ENCODE data around the gene SOBP. TPM values are rescaled to one million over a fixed set of nuclear protein-coding genes. Genes with fewer than 3 reads are reported as not detected.

Gene SOBP
- total and polyA plus RNA-seq, 2 donors (not counting 1 experiment from before 2014, with no cell fraction given) = 0.82 to 1.5 TPM

DNA sequence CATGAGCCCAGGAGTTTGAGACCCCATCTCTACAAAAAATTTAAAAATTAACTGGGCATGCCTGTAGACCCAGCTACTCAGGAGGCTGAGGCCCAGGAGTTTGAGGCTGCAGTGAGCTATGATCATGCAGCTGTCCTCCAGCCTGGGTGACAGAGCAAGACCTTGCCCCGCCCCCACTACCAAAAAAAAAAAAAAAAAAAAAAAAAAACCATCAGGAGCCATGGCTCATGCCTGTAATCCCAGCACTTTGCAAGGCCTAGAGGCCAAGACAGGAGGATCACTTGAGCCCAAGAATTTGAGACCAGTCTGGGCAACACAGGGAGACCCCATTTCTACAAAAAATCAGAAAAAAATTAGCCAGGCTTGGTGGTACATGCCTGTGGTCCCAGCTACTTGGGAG lies 159.1 kb downstream of the SOBP start:
- Mint-ChIP-seq H3K4me3 (no peak overlapping the region), H3K27ac (no peak overlapping the region), H3K4me1 (peaks cover 33% of the 10 kb centered on the region), H3K9me3 (ENCODE audit: insufficient read depth) (peaks cover 5% of the 10 kb centered on the region), H3K27me3 (no peaks in the 10 kb centered on the region)
- peaks cover 22 to 31% of the 10 kb centered on the region in 2 donors for H3K4me1 ChIP-seq (ENCODE audit: control insufficient read depth in 2 of 2, insufficient read depth in 2 of 2, low read length in 2 of 2)
- DNase-seq = no peak
- no peaks in the 10 kb centered on the region for H4K20me1 ChIP-seq (ENCODE audit: control insufficient read depth, insufficient read depth, low read length, poor library complexity, severe bottlenecking)
- no peaks in the 10 kb centered on the region for H3K36me3 ChIP-seq (replicated peaks in 1 of 2; ENCODE audit: control extremely low read depth in 1 of 2, control insufficient read depth in 1 of 2, extremely low read depth in 1 of 2, insufficient read depth in 2 of 2, low read length in 1 of 2)
- H3K79me2 ChIP-seq (ENCODE audit: control insufficient read depth, insufficient read depth, low read length) = no peaks in the 10 kb centered on the region
- H3K27me3 ChIP-seq (replicated peaks in 1 of 4; ENCODE audit: control extremely low read depth in 1 of 4, control insufficient read depth in 3 of 4, insufficient read depth in 4 of 4, low read length in 3 of 4) = no peaks in the 10 kb centered on the region
- no peak overlapping the region for H2AFZ ChIP-seq (ENCODE audit: insufficient read depth, low read depth, low read length, poor library complexity, severe bottlenecking)
- no peak for ATAC-seq (ENCODE audit: low read depth)
- no peak overlapping the region for H3K4me2 ChIP-seq (replicated peaks; ENCODE audit: low read depth, low read length, poor library complexity, severe bottlenecking)
- no peak overlapping the region for H3K27ac ChIP-seq (ENCODE audit: low read length in 2 of 2)
- H3K9me3 ChIP-seq (ENCODE audit: control extremely low read depth in 1 of 3, control insufficient read depth in 2 of 3, insufficient read depth in 1 of 3, low read length in 2 of 3) = no peaks in the 10 kb centered on the region
- POLR2A ChIA-PET = interaction anchor here (0.5 to 0.7 kb wide), 2 partner anchors 233 to 528 kb away, joined by 4 to 13 read pairs; no protein-coding TSS in a partner anchor
- WGBS (ENCODE audit: insufficient coverage) = no CpG with 5 or more reads among the region's 1 CpG
- H3K4me3 ChIP-seq (ENCODE audit: control extremely low read depth in 1 of 5, extremely low read depth in 1 of 5, insufficient read depth in 1 of 5, low read depth in 2 of 5, low read length in 4 of 5) = no peak overlapping the region
- H3K9ac ChIP-seq (ENCODE audit: low read length) = no peak overlapping the region
- intact Hi-C loops (cut with micrococcal nuclease) = no loop called here
- CTCF ChIA-PET = interaction anchor here (1.2 to 2.7 kb wide), 3 partner anchors 11 to 25 kb away, joined by 3 to 9 read pairs (median 3); no protein-coding TSS in a partner anchor
- TF ChIP-seq EZH2 (IDR thresholded peaks at IDR 0.05; ENCODE audit: borderline replicate concordance, insufficient read depth, low read depth, low read length, poor library complexity, severe bottlenecking) = no peak

GRCh38 chr6:107652526-107653182 lies 162.7 kb downstream of the SOBP start:
- Mint-ChIP-seq H3K4me1 (peaks cover 55% of the 10 kb centered on the region), H3K9me3 (ENCODE audit: insufficient read depth) (peaks cover 5% of the 10 kb centered on the region), H3K27ac (no peak overlapping the region), H3K27me3 (no peaks in the 10 kb centered on the region), H3K4me3 (no peak overlapping the region)
- H3K9ac ChIP-seq (ENCODE audit: low read length) = no peak overlapping the region
- H3K4me3 ChIP-seq (ENCODE audit: control extremely low read depth in 1 of 5, extremely low read depth in 1 of 5, insufficient read depth in 1 of 5, low read depth in 2 of 5, low read length in 4 of 5) = no peak overlapping the region
- CTCF ChIA-PET = interaction anchor here (0.8 to 3.9 kb wide), 4 partner anchors 9 to 335 kb away, joined by 3 to 25 read pairs (median 3); no protein-coding TSS in a partner anchor
- no CpG with 5 or more reads among the region's 2 CpGs for WGBS (ENCODE audit: insufficient coverage)
- H3K36me3 ChIP-seq (replicated peaks in 1 of 2; ENCODE audit: control extremely low read depth in 1 of 2, control insufficient read depth in 1 of 2, extremely low read depth in 1 of 2, insufficient read depth in 2 of 2, low read length in 1 of 2) = no peaks in the 10 kb centered on the region
- H2AFZ ChIP-seq (ENCODE audit: insufficient read depth, low read depth, low read length, poor library complexity, severe bottlenecking) = no peak overlapping the region
- DNase-seq (no peak), ATAC-seq (ENCODE audit: low read depth) (no peak)
- no peak for TF ChIP-seq EZH2 (IDR thresholded peaks at IDR 0.05; ENCODE audit: borderline replicate concordance, insufficient read depth, low read depth, low read length, poor library complexity, severe bottlenecking)
- TF ChIP-seq, protein P1, sequence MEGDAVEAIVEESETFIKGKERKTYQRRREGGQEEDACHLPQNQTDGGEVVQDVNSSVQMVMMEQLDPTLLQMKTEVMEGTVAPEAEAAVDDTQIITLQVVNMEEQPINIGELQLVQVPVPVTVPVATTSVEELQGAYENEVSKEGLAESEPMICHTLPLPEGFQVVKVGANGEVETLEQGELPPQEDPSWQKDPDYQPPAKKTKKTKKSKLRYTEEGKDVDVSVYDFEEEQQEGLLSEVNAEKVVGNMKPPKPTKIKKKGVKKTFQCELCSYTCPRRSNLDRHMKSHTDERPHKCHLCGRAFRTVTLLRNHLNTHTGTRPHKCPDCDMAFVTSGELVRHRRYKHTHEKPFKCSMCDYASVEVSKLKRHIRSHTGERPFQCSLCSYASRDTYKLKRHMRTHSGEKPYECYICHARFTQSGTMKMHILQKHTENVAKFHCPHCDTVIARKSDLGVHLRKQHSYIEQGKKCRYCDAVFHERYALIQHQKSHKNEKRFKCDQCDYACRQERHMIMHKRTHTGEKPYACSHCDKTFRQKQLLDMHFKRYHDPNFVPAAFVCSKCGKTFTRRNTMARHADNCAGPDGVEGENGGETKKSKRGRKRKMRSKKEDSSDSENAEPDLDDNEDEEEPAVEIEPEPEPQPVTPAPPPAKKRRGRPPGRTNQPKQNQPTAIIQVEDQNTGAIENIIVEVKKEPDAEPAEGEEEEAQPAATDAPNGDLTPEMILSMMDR (IDR thresholded peaks at IDR 0.05) = no peak
- H3K27ac ChIP-seq (ENCODE audit: low read length in 2 of 2) = no peak overlapping the region
- H3K4me2 ChIP-seq (replicated peaks; ENCODE audit: low read depth, low read length, poor library complexity, severe bottlenecking) = no peak overlapping the region
- peaks cover 48 to 52% of the 10 kb centered on the region in 2 donors for H3K4me1 ChIP-seq (ENCODE audit: control insufficient read depth in 2 of 2, insufficient read depth in 2 of 2, low read length in 2 of 2)
- H3K27me3 ChIP-seq (replicated peaks in 1 of 4; ENCODE audit: control extremely low read depth in 1 of 4, control insufficient read depth in 3 of 4, insufficient read depth in 4 of 4, low read length in 3 of 4) = no peaks in the 10 kb centered on the region
- H3K9me3 ChIP-seq (ENCODE audit: control extremely low read depth in 1 of 3, control insufficient read depth in 2 of 3, insufficient read depth in 1 of 3, low read length in 2 of 3) = peaks cover 0 to 6% (median 0%) of the 10 kb centered on the region in 3 donors
- intact Hi-C loops (cut with micrococcal nuclease) = loop anchor here (10.0 kb wide), 1 partner anchor 1328 kb away; the partner anchor contains the start of gene ATG5
- no peaks in the 10 kb centered on the region for H4K20me1 ChIP-seq (ENCODE audit: control insufficient read depth, insufficient read depth, low read length, poor library complexity, severe bottlenecking)
- POLR2A ChIA-PET = no interaction called here
- no peaks in the 10 kb centered on the region for H3K79me2 ChIP-seq (ENCODE audit: control insufficient read depth, insufficient read depth, low read length)
